NCI-H146 treated with DMSO at 0.1 percent for 48 hours (cell line): ENCODE results near the gene FAM163A.
"Not testable (repeated sequence)": the region's sequence is repeated elsewhere in the genome, so short reads cannot be mapped to it uniquely, and the experiment has no call there.

Experiments used
- DNase-seq: peaks from one replicate; lab custom pipeline; 2025; ENCODE audit not compliant: unreplicated experiment; lab: John Stamatoyannopoulos, UW

Gene FAM163A

GRCh38 chr1:179788259-179788658 lies 45.2 kb downstream of the FAM163A start:
- DNase-seq: no peak

- no peak for DNase-seq
Measured at GRCh38 chr1:179793281-179793680, 50.2 kb downstream of the FAM163A start.

GRCh38 chr1:179794146-179794545 lies 51.1 kb downstream of the FAM163A start:
- no peak for DNase-seq

GRCh38 chr1:179794669-179795068 lies 51.6 kb downstream of the FAM163A start:
- DNase-seq: no peak

GRCh38 chr1:179798213-179798863 lies 55.2 kb downstream of the FAM163A start:
- no peak for DNase-seq

GRCh38 chr1:179798864-179799516 lies 55.9 kb downstream of the FAM163A start:
- DNase-seq: no peak

- no peak for DNase-seq
Measured at GRCh38 chr1:179800481-179800880, 57.4 kb downstream of the FAM163A start.

GRCh38 chr1:179803104-179803503 lies 60.0 kb downstream of the FAM163A start:
- no peak for DNase-seq

- no peak for DNase-seq
Measured at GRCh38 chr1:179803918-179804317, 60.8 kb downstream of the FAM163A start.

GRCh38 chr1:179804417-179804816 lies 61.3 kb downstream of the FAM163A start:
- not testable (repeated sequence) for DNase-seq

- DNase-seq: no peak
Measured at GRCh38 chr1:179805291-179806195, 62.5 kb downstream of the FAM163A start.

GRCh38 chr1:179806333-179806732 lies 63.2 kb downstream of the FAM163A start:
- DNase-seq: no peak

- DNase-seq: no peak
Measured at GRCh38 chr1:179807291-179807690, 64.2 kb downstream of the FAM163A start.

GRCh38 chr1:179807691-179808485 lies 64.8 kb downstream of the FAM163A start:
- no peak for DNase-seq

GRCh38 chr1:179808503-179808902 lies 65.4 kb downstream of the FAM163A start:
- no peak for DNase-seq

GRCh38 chr1:179809506-179810366 lies 66.6 kb downstream of the FAM163A start:
- DNase-seq: peak; percentile 43

- no peak for DNase-seq
Measured at GRCh38 chr1:179810367-179810715, 67.2 kb downstream of the FAM163A start.

GRCh38 chr1:179812501-179813292 lies 69.6 kb downstream of the FAM163A start:
- no peak for DNase-seq
